HepG2 (cell line): ENCODE results near the gene DIPK1C. TPM values are rescaled to one million over a fixed set of nuclear protein-coding genes. Genes with fewer than 3 reads are reported as not detected.
A peak's percentile ranks its signal among the peaks of the same experiment; 100 is the strongest.

Experiments used
- HINFP ChIP-seq: sonication (generic); formaldehyde crosslinking; IDR thresholded peaks from 2 replicates; pipeline ENCODE4 v1.4.0; 2020; ENCODE audit warnings: low read depth, mild to moderate bottlenecking, missing genetic modification reagents
- HOXA7 ChIP-seq: sonication (generic); formaldehyde crosslinking; IDR thresholded peaks from 2 replicates; pipeline ENCODE4 v1.8.1; 2022; ENCODE audit warnings: mild to moderate bottlenecking, missing genetic modification reagents, moderate library complexity
- KDM5B ChIP-seq: sonication (generic); formaldehyde crosslinking; IDR thresholded peaks from 2 replicates; pipeline ENCODE4 v1.4.0; 2020; ENCODE audit warnings: missing genetic modification reagents, mild to moderate bottlenecking, borderline replicate concordance
- KMT2B ChIP-seq: IDR thresholded peaks from 2 replicates; pipeline ENCODE4 v1.6.1; 2016; ENCODE audit warnings: missing genetic modification reagents, missing compliant biosample characterization
- NFYC ChIP-seq: IDR thresholded peaks from 2 replicates; pipeline ENCODE4 v1.6.1; 2016; ENCODE audit warnings: missing genetic modification reagents, missing compliant biosample characterization
- PAWR ChIP-seq: sonication (generic); formaldehyde crosslinking; IDR thresholded peaks from 2 replicates; pipeline ENCODE4 v1.4.0; 2020; ENCODE audit warnings: missing genetic modification reagents, mild to moderate bottlenecking, borderline replicate concordance
- RBM39 ChIP-seq: fragments of 200-400 bp; formaldehyde crosslinking; IDR thresholded peaks from one replicate; pipeline ENCODE4 v1.6.1; 2018; ENCODE audit warnings: antibody characterized with exemption, mild to moderate bottlenecking, low read depth, low read length; ENCODE audit not compliant: poor library complexity, severe bottlenecking
- RXRB ChIP-seq: IDR thresholded peaks from 2 replicates; pipeline ENCODE4 v1.6.1; 2016; ENCODE audit warnings: borderline replicate concordance, missing genetic modification reagents, missing compliant biosample characterization
- SMARCE1 ChIP-seq: fragments of 450-650 bp; IDR thresholded peaks from 2 replicates; pipeline ENCODE4 v1.6.1; 2017; ENCODE audit warnings: borderline replicate concordance
- TAF15 ChIP-seq: fragments of 200-400 bp; formaldehyde crosslinking; IDR thresholded peaks from one replicate; pipeline ENCODE4 v1.6.1; 2018; ENCODE audit warnings: mild to moderate bottlenecking, low read depth, low read length; ENCODE audit not compliant: poor library complexity, severe bottlenecking
- ZNF143 ChIP-seq: sonication (generic); formaldehyde crosslinking; IDR thresholded peaks from 2 replicates; pipeline ENCODE4 v1.4.0; 2020; ENCODE audit warnings: missing genetic modification reagents
- ZNF274 ChIP-seq: sonication (generic); formaldehyde crosslinking; IDR thresholded peaks from 2 replicates; pipeline ENCODE4 v1.5.1; 2020; ENCODE audit warnings: mild to moderate bottlenecking, missing genetic modification reagents
- ZNF367 ChIP-seq: sonication (generic); formaldehyde crosslinking; IDR thresholded peaks from 2 replicates; pipeline ENCODE4 v1.4.0; 2020; ENCODE audit warnings: missing genetic modification reagents, borderline replicate concordance
- ZNF501 ChIP-seq: sonication (generic); formaldehyde crosslinking; IDR thresholded peaks from 2 replicates; pipeline ENCODE4 v1.5.1; 2020; ENCODE audit warnings: mild to moderate bottlenecking, moderate library complexity, missing genetic modification reagents
- ZNF879 ChIP-seq: sonication (generic); formaldehyde crosslinking; IDR thresholded peaks from 2 replicates; pipeline ENCODE4 v1.8.1; 2023; ENCODE audit warnings: missing genetic modification reagents
- polyA plus RNA-seq, 8 experiments: library from polyadenylated mRNA; depleted of rRNA in 3 of 8; stranded (reverse) in 7 of 8; unstranded in 1 of 8; fragments of >200 nt; fragmentation: Illumina TruSeq in 4 of 8; extraction: Trizol in 4 of 8; gene quantifications; 2 replicates each; pipeline versions ENCODE4 v1.2.1 to v1.2.3, GENCODE V29; 2011 to 2016; ENCODE audit warnings: low read depth in 4 of 8, missing spikeins in 1 of 8, mixed read lengths in 1 of 8; ENCODE audit not compliant: insufficient read depth in 1 of 8
- total RNA-seq, 5 experiments: library from RNA; depleted of rRNA; stranded (reverse); fragments of >200 nt; fragmentation: Illumina TruSeq; extraction: Trizol; gene quantifications; 2 replicates each; pipeline ENCODE4 v1.2.3, GENCODE V29; 2016; ENCODE audit warnings: low read depth in 1 of 5
- TF ChIP-seq, protein P1 (sequence below): sonication (generic); formaldehyde crosslinking; IDR thresholded peaks from 2 replicates; pipeline ENCODE4 v1.9.0; 2021; ENCODE audit warnings: missing genetic modification reagents, borderline replicate concordance
- TF ChIP-seq, protein P2 (sequence below): conservative IDR thresholded peaks from 2 replicates; pipeline ENCODE4 v1.6.1; 2018; ENCODE audit warnings: missing genetic modification reagents
- TF ChIP-seq, protein P3 (sequence below): sonication (generic); formaldehyde crosslinking; IDR thresholded peaks from 2 replicates; pipeline ENCODE4 v1.8.1; 2022; ENCODE audit warnings: mild to moderate bottlenecking, missing genetic modification reagents
- TF ChIP-seq, protein P4 (sequence below), 2 experiments: sonication (generic) in 1 of 2; formaldehyde crosslinking in 1 of 2; IDR thresholded peaks; 2 replicates each; pipeline versions ENCODE4 v1.4.0 to v1.6.1; 2018 to 2020; ENCODE audit warnings: missing genetic modification reagents in 2 of 2, borderline replicate concordance in 1 of 2, low read depth in 1 of 2, mild to moderate bottlenecking in 1 of 2, missing biosample characterization in 1 of 2

Gene DIPK1C
- total and polyA plus RNA-seq, 2 of the 13 experiments (the other 11 are each of a cell fraction or from before 2014, with no cell fraction given) = 1.8 TPM; not detected in 1

- TF ChIP-seq, protein P1, sequence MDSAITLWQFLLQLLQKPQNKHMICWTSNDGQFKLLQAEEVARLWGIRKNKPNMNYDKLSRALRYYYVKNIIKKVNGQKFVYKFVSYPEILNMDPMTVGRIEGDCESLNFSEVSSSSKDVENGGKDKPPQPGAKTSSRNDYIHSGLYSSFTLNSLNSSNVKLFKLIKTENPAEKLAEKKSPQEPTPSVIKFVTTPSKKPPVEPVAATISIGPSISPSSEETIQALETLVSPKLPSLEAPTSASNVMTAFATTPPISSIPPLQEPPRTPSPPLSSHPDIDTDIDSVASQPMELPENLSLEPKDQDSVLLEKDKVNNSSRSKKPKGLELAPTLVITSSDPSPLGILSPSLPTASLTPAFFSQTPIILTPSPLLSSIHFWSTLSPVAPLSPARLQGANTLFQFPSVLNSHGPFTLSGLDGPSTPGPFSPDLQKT (CRISPR knock-in tag) = no peak
- TF ChIP-seq, protein P2, sequence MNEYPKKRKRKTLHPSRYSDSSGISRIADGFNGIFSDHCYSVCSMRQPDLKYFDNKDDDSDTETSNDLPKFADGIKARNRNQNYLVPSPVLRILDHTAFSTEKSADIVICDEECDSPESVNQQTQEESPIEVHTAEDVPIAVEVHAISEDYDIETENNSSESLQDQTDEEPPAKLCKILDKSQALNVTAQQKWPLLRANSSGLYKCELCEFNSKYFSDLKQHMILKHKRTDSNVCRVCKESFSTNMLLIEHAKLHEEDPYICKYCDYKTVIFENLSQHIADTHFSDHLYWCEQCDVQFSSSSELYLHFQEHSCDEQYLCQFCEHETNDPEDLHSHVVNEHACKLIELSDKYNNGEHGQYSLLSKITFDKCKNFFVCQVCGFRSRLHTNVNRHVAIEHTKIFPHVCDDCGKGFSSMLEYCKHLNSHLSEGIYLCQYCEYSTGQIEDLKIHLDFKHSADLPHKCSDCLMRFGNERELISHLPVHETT (CRISPR knock-in tag) = peak; percentile 56; the same call in 1 of the 2 replicates
- peak; percentile 29; the same call in 1 of the 2 replicates for TF ChIP-seq RXRB (CRISPR knock-in tag)
- 0 out of 2 replicates have a peak, but pooled peaks have one; percentile 57 for TF ChIP-seq KMT2B (CRISPR knock-in tag)
- TF ChIP-seq TAF15 = peak; percentile 46
- peak; percentile 91 for TF ChIP-seq RBM39
- TF ChIP-seq ZNF143 (CRISPR knock-in tag) = peak; percentile 23; the same call in 1 of the 2 replicates
- no peak for TF ChIP-seq PAWR (CRISPR knock-in tag)
- TF ChIP-seq ZNF274 (CRISPR knock-in tag) = peak; percentile 56; the same call in 1 of the 2 replicates
- TF ChIP-seq ZNF879 (CRISPR knock-in tag) = no peak
- peak; percentile 85 for TF ChIP-seq NFYC
- TF ChIP-seq HOXA7 = no peak
- TF ChIP-seq ZNF501 (CRISPR knock-in tag) = peak; percentile 74
- TF ChIP-seq ZNF367 (CRISPR knock-in tag) = no peak
- TF ChIP-seq, protein P3, sequence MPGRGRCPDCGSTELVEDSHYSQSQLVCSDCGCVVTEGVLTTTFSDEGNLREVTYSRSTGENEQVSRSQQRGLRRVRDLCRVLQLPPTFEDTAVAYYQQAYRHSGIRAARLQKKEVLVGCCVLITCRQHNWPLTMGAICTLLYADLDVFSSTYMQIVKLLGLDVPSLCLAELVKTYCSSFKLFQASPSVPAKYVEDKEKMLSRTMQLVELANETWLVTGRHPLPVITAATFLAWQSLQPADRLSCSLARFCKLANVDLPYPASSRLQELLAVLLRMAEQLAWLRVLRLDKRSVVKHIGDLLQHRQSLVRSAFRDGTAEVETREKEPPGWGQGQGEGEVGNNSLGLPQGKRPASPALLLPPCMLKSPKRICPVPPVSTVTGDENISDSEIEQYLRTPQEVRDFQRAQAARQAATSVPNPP (CRISPR knock-in tag) = no peak
- no peak; the same call in 1 of the 2 replicates for TF ChIP-seq HINFP (CRISPR knock-in tag)
- TF ChIP-seq, protein P4, sequence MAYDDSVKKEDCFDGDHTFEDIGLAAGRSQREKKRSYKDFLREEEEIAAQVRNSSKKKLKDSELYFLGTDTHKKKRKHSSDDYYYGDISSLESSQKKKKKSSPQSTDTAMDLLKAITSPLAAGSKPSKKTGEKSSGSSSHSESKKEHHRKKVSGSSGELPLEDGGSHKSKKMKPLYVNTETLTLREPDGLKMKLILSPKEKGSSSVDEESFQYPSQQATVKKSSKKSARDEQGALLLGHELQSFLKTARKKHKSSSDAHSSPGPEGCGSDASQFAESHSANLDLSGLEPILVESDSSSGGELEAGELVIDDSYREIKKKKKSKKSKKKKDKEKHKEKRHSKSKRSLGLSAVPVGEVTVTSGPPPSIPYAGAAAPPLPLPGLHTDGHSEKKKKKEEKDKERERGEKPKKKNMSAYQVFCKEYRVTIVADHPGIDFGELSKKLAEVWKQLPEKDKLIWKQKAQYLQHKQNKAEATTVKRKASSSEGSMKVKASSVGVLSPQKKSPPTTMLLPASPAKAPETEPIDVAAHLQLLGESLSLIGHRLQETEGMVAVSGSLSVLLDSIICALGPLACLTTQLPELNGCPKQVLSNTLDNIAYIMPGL (CRISPR knock-in tag; IDR thresholded peaks at IDR 0.05; ENCODE audit: borderline replicate concordance in 1 of 2, low read depth in 1 of 2) = peak in 1 of 2 experiments; percentile 42; a peak in 3 of 4 replicates
- peak; percentile 79; the same call in 1 of the 2 replicates for TF ChIP-seq KDM5B
- no peak for TF ChIP-seq SMARCE1
These were observed 38.7 kb upstream of the DIPK1C start, which contains the start of gene CNDP2 (continued) for GRCh38 chr18:74495581-74496507.
